Stimulated activated CD8-positive, alpha-beta memory T cell treated with anti-CD3 and anti-CD28 coated beads, Interleukin-7, amount 100 ng/mL, for 24 hours (primary cell): ENCODE results near the gene ECSCR.
"Not testable (repeated sequence)": the region's sequence is repeated elsewhere in the genome, so short reads cannot be mapped to it uniquely, and the experiment has no call there.

ENCODE experiments used
- DNase-seq: peaks from one replicate; pipeline ENCODE4 v3.0.0-alpha.2; 2020; ENCODE audit warnings: low read depth

Gene ECSCR

DNA sequence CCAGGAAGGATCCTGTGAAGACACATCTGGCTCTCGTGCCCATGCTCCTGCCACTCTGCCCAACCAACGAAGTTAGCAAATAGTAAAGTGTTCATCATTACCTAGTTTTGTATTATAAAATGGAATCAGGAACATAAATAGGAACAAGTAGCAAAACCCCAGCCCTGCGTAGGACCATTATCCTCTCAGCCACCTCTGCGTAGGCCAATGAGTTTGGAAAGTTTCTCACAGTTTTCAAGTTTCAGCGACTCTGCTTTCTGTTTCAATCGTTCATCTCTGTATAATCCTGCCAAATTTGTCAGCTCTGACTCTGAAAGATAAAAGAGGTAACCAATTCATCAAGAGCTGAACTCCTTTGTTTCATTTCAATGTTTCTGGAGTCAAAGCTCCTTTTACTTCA lies 48.6 kb downstream of the ECSCR start:
- no peak for DNase-seq

- DNase-seq = no peak
Measured at GRCh38 chr5:139413153-139413552, 49.4 kb downstream of the ECSCR start.

GRCh38 chr5:139410993-139411828 lies 51.3 kb downstream of the ECSCR start:
- DNase-seq = no peak

- DNase-seq = no peak
Measured at GRCh38 chr5:139410121-139410992, 52.2 kb downstream of the ECSCR start.

- not testable (repeated sequence) for DNase-seq
Measured at GRCh38 chr5:139409116-139409515, 53.4 kb downstream of the ECSCR start.

DNA sequence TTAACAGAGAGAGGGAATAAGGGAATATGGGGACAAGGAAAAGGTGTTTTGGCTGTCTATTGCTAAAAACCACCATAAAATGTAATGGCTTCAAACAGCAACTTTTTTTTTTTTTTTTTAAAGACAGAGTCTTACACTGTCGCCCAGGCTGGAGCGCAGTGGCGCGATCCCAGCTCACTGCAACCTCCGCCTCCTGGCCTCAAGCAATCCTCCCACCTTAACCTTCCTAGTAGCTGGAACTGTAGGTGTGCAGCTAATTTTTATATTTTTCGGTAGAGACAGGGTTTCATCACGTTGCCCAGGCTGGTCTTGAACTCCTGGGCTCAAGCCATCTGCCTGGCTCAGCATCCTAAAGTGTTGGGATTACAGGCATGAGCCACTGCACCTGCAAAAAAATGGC lies 54.4 kb downstream of the ECSCR start:
- DNase-seq = no peak

DNA sequence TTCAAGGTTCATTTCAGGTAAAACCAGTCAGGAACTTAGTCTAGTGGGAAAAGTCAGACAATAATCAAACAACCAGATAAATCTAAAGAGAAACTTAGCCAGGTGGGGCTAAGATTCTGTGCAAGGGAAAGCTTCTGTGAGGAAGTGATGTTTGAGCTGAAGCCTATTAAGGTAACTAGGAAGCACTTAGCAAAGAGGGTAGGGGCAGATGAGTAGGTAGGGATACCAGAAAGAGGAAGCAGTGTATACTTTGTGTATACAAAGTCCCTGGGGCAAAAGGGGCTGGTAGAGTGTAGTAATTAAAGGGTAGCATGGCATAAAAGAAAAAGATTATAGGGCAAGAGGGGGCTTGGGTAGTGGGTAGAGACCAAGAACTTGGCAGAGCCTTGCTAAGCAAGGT lies 55.0 kb downstream of the ECSCR start:
- no peak for DNase-seq

DNA sequence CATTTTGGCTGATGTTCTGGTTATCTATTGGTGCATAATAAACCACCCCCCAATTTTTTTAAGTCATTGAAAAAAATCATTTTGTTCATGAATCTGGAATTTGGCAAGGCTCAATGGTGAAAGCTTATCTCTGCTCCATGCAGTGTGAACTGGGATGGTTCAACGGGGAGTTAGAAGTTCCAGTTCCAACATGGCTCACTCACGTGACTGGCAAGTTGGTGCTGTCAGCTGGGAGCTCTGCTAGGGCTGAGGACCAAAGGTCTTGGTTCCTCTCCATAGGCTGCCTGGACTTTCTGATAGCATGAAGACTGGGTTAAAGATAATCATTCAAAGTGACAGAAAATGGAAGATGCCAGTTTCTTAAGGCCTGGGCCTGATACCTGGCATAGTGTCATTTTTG lies 55.6 kb downstream of the ECSCR start:
- no peak for DNase-seq

- DNase-seq = no peak
Measured at GRCh38 chr5:139404484-139404840, 58.1 kb downstream of the ECSCR start.

DNA sequence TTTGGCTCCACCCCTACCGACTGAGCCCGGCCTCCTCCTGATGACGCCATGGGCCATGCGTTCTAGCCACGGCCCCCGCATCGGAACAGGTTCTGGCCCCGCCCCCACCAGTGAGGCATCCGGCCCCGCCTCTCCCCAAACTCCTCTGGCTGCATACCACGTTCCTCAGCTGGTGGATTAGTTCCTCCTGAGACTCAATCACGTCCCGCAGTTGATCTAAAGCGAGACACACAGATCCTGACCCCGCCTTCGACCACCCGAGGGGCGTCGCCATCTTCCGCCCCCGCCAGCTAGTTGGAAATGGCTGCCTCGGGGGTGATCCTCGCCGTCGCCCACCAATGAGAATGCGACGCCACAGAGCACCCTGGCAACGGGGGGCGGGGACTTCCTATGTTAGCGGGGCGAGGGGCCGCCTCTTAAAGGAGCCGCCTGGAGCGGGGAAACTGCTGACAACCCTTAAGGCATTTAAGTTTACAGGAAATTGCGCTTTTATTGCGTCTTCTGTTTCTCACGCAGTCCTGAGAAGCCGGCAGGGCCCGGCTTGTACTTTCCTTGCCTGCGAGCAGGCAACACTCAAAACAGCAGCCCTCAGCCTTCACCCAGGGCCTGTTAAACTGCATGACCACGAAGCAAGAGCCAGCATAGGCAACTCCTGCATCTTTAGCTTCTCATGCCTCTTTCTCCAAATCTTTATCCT lies 58.6 kb downstream of the ECSCR start, which contains the start of gene SPATA24:
Gene SPATA24 (minus strand): TSS at position 303 of the 697 bp plus-strand sequence. CDS start 29 bp downstream, at position 274.
- DNase-seq = peak; percentile 97

- no peak for DNase-seq
Measured at GRCh38 chr5:139403418-139403786, 59.1 kb downstream of the ECSCR start.

DNA sequence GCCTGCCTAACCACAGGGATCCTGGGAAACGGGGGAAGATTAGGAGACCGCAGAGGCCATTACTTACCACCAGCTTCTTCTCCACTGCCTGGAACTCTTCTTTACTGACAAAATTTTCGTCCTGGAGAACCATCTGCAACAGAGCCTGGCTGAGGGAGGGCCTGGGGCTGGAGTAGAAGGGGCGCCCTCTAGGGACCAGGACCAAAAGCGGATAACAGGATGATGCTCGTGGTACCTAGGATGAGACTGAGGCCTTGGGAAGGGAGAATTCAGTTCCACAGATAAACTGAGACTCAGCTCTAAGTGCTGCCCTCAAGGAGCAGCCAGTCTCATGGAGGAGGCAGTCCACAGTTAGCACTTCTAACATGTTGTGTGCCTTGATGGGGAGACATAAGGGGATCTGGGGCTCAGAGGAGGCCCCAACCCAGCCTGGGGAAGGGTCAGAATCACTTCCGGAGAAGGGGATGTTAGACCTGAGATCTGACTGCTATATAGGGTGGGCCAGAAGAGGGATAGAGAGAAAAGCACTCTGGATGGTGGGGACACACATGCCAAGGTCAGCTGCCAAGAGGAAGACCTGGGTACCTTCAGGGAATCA lies 59.9 kb downstream of the ECSCR start:
- no peak for DNase-seq

DNA sequence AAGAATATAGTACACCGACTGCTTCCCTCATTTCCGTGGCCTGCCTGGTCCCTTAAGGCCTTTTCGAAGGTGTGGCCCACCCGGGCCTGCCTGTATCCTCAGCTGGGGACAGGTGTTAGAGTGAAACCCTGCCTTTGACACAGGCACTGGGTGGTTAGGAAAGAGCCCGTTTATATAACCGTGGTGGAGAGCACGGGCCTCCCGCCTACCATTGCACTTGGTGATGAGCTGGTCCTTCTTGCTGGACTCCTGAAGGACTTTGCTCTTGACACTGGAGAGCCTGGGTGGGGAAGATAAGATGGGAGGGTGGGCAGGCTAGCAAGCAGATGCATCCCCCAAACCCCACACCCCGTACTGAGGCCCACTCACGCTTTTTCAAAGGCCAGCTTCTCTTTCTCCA lies 61.0 kb downstream of the ECSCR start:
- no peak for DNase-seq

DNA sequence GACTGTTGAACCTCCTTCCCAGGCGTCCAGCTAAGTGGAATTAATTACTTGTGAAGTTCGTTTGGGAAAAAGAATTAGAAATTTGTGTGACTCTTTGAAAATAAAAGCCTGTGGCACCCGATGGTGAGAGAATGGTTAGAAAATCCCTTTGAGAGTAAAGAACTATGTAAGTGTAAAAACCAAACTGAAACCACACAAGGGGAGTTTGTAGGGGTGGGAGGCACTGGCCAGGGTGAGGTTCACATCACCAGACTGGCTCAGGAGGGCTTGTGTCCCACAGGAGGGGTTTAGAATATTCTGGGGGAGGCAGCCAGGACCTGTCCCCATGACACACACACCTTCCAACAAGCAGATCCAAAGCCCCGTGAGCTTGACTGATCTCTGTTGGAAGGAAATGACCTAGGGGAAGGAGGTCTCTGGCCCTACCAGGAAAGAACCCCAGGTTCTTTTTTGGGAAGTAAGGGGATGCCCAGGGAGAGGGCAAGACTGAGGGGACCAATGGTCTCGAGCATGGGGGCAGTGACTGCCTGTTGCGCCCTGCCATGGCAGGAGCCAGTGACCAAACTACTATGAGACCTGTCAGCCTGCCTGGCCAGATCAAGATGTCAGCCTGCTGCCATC lies 62.9 kb downstream of the ECSCR start:
- no peak for DNase-seq
